H54 (cell line): ENCODE results near the gene DDX56.

ENCODE experiments used
- DNase-seq: peaks from one replicate; pipeline ENCODE4 v3.0.0; 2011; ENCODE audit warnings: low spot score, mixed read lengths; ENCODE audit not compliant: insufficient read length
- FAIRE-seq: peaks from 3 replicates; lab custom pipeline; 2011; peaks lifted over from hg19 to GRCh38; lab: Jason Lieb, UNC
- POLR2A ChIP-seq: IDR thresholded peaks from 2 replicates; pipeline ENCODE4 v1.6.1; 2011; ENCODE audit warnings: low read depth, mild to moderate bottlenecking, low read length

The DDX56 gene

GRCh38 chr7:44573464-44574286, at the start of gene DDX56:
DDX56 (minus strand) TSS chr7:44573908; CDS start chr7:44573895, 13 bp downstream.
- FAIRE-seq (peak; percentile 23), DNase-seq (peak; percentile 99)
- peak; percentile 98 for TF ChIP-seq POLR2A

GRCh38 chr7:44622342-44623151, 48.8 kb upstream of the DDX56 start:
- FAIRE-seq = no peak
- DNase-seq = peak; percentile 27
- TF ChIP-seq POLR2A = no peak

GRCh38 chr7:44621750-44622103, 48.0 kb upstream of the DDX56 start:
- no peak for TF ChIP-seq POLR2A
- DNase-seq (no peak), FAIRE-seq (no peak)

- DNase-seq (peak; percentile 45), FAIRE-seq (no peak)
- TF ChIP-seq POLR2A = no peak
Measured at GRCh38 chr7:44621034-44621749, 47.5 kb upstream of the DDX56 start.

- TF ChIP-seq POLR2A = no peak
Measured at GRCh38 chr7:44618753-44619152, 45.0 kb upstream of the DDX56 start.

GRCh38 chr7:44618045-44618444, 44.3 kb upstream of the DDX56 start:
- DNase-seq (no peak), FAIRE-seq (no peak)
- TF ChIP-seq POLR2A = no peak

More at GRCh38 chr7:44618753-44619152, 45.0 kb upstream of the DDX56 start:
- FAIRE-seq (no peak), DNase-seq (no peak)

GRCh38 chr7:44617225-44617890, 43.6 kb upstream of the DDX56 start:
- peak; percentile 67 for FAIRE-seq
- no peak for TF ChIP-seq POLR2A
- DNase-seq = peak; percentile 55

GRCh38 chr7:44616545-44616944, 42.8 kb upstream of the DDX56 start:
- DNase-seq = no peak
- FAIRE-seq = no peak
- TF ChIP-seq POLR2A = no peak

GRCh38 chr7:44615793-44616192, 42.1 kb upstream of the DDX56 start:
- no peak for DNase-seq
- no peak for TF ChIP-seq POLR2A
- FAIRE-seq = no peak

GRCh38 chr7:44615149-44615611, 41.5 kb upstream of the DDX56 start:
- FAIRE-seq (peak; percentile 88), DNase-seq (peak; percentile 70)
- TF ChIP-seq POLR2A = no peak

- no peak for FAIRE-seq
- no peak for TF ChIP-seq POLR2A
- no peak for DNase-seq
Measured at GRCh38 chr7:44609829-44610228, 36.1 kb upstream of the DDX56 start.

GRCh38 chr7:44608916-44609648, 35.4 kb upstream of the DDX56 start:
- no peak for FAIRE-seq

More at GRCh38 chr7:44608916-44609648, 35.4 kb upstream of the DDX56 start:
- TF ChIP-seq POLR2A = no peak
- no peak for DNase-seq
